GM18526 (cell line): ENCODE data around the gene B3GALT2.

ENCODE experiments used
- POLR2A ChIP-seq: IDR thresholded peaks from 3 replicates; pipeline ENCODE4 v1.6.1; 2011; ENCODE audit not compliant: insufficient read length; ENCODE audit errors: extremely low read depth

The B3GALT2 gene

DNA sequence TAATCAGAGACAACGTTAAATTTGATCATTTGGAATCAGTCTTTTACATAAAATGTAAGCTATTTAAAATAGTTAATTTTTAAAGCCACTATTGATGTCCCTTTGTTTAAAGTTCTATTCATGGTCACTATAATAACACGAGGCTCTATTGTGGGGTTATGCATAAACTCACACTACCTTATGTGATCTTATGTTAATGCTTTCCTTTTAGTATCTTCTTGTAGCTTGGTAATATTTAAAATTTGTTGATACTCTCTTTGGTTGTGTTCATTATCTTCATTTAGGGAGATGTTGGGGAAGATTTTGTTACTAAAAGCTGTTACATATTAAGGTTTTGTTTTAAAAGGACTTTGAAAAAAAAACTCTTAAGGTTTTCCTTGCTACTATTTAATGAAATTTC lies 1.2 kb downstream of the B3GALT2 start:
- no peak for TF ChIP-seq POLR2A

DNA sequence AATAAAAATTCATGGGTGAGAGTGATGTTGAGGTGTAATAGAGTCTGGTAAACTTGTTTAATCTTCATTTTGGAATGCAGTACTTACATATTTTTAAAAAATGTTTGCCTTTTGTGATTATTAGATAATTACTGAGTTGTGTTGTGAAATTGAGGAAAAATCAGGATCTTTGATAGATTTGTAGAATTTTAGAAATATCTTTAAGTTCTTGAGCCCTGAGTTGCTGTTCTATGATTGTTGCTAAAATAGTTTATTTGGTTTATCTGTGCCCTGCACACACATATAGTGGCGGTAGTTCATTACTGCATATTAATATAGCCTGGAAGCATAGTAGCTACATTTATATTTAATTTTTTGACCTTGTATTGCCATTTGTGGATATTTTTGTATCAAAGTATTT lies 1.6 kb downstream of the B3GALT2 start:
- TF ChIP-seq POLR2A, result no peak

DNA sequence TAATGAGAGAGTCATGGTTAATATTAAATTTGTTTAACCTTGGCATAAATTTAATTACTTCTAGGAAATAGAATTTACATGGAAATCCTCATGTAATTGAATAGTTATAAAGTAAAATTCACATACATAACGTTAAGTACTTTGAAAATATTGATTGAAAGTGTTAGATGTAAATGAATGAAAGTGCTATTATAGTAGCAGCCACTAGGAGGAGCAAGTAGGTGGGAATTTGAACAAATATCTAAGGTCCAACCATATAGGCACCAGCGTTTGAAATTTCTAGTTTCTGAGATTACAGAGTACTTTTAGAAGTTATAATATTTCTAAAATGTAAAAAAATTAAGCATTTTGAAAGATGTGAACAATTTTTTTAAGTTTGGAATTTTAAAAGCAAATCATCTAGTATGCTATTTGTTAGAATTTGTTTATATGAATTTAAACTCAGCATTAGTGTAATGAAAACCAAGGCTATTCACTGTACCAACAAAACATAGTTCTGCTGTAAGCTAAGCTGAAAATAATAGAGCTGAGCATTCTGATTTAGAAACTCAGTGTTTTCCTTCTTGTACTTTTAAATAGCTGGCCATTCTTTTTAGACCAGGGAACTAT lies 3.3 kb downstream of the B3GALT2 start:
- TF ChIP-seq POLR2A, result no peak

DNA sequence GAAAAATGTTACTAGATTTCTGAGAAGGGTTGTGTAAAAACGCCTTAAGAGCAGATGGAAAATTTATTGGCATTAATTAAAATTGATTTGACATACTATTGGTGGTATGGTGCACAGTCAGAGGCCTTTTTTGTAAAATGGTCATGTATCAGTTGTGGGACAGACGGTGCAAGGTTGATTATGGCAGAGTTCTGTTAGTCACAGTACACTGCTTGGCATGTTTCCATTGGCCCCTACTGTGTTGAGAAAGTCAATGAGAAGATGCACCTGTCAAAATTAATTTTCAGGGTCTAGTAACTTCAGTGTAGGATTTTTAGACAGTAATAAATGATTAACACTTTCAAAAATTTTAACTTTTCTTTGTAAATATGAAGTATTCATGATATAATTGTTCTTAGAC lies 4.4 kb downstream of the B3GALT2 start:
- TF ChIP-seq POLR2A, result no peak

DNA sequence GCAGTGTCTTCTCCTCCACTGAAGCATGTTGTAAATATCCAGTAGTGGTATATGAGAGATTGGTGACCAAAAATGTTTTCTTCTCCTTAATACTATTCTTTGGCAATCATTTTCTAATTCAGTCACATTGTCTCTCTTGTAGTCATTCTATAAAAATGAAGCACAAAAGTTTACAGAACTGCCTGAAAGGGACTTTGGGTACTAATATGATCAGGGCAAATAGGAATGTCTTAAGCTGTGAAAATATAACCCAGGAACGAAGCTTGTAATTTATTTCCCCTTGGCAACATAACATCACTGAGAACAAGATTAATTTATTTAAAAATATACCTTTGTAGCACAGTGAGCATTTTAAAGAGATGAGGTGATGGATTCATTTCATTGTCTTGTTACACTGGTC lies 4.9 kb downstream of the B3GALT2 start:
- no peak for TF ChIP-seq POLR2A

DNA sequence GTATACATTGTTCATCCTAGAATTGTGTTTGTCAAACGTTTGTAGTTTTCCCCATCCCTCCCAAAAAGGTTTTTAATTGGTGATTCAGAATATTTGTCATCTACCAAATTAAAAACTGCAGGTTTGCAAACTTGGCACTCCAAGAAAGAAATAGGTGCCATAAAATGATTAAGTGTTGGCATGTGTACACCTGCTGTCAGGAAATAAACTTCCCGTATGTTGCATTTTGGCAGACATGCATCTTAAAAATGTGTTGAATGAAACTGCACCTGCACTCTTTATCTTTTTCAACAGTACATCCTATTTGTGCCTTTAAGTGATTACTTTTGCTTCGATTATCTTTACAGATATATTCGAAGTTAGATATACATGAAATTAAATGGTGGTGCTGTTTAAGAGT lies 7.3 kb downstream of the B3GALT2 start:
- TF ChIP-seq POLR2A, result no peak

DNA sequence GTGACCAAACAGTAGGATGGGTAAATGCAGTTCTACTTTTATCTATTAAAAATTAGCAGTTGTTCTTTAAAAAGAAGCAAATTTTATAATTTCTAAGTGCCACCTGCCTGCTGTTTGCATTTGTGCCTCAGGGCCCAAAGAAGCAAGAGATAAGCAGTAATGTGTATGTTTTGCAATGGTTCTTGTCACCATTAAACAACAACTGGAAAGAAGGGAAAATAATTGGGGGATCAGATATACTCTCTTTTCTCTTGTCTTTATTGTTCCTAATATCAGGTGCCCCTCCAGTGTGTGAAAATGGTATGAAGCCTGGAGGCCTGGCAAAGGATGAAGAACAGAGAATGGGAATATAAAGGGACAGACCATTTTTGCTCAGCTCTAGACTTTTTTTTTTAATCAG lies 9.6 kb downstream of the B3GALT2 start:
- no peak for TF ChIP-seq POLR2A

DNA sequence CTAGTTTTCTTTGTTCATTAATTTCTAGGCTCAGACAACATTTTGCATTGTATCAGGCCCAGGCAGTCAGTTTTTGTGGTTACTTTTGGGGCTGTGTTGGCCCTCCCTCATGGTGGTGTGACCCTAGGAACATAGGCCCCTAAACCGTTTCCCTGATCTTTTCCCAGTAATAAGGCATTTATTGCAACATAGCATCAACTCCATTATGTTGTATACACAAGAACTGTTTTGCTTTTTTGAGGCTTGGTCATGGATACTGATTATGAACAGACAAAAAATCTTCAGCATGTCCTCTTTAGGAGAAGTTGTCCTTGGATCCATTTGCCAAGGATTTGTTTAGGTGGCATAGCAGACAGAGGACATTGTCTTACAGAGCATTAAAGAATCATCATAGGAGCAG lies 10.3 kb downstream of the B3GALT2 start:
- TF ChIP-seq POLR2A, result no peak

DNA sequence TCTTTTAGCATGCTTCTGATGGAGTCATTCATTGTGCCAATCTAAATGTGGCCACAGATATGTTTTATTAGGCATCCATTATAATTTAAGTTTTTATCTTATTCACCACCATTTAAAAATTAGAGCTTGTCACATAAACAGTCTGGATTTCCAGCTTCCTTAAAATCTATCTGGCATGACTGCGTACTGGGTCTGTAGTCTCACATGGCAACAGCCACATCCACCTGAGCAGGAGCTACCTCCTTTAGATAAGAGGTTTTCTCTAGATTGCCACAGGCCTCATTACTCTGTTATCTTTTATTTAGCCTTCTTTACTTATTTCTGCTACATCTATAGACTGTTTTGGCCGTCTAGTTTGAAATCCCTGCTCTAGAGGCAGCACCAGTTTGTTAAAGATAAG lies 29.1 kb downstream of the B3GALT2 start:
- no peak for TF ChIP-seq POLR2A

DNA sequence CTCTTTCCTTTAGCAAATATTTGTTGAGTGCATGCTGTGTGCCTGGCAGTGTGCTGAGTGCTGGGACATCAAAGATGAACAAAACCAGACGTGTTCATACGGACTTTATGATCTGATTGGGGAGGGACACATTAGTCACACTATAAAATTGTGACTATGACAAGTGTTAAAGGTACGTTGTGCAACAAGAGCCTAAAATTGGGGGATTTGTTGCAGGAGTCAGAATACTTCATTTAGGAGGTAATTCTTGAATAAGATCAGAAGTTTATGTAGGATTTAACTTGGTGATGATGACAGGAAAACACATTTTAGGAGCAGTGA lies 29.6 kb downstream of the B3GALT2 start:
- no peak for TF ChIP-seq POLR2A

DNA sequence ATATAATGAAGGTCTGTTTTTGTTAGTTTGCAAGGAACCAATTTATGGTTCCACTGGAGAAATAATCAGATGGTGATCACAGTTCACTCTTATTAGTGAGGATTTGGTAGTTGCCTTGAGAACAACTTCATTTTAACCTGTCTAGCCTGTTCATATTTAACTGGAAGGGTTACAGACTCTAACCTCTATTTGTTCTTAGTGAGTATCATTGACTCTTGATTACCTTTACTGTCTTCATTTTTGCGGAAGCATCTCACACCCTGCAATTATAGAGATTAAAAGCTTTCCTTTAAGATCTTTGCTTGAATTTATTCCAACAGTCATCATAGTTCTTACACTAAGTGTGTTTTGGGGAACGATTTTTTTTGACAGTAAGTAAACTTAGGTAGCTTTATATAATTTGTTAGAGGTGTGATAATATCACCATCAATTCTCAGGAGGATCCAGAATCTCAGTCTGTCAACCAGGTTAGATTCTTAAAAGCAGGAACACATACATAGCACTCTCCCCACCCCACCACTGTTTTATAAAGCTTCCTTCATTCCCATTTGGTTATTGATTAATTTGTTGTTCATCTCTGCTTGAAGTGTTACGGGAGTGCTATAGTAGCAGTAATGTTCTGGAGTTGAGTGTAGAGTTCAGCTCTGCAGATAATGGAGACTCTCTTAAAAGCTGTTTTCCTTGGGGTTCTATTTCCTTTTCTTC lies 30.1 kb downstream of the B3GALT2 start:
- no peak for TF ChIP-seq POLR2A

DNA sequence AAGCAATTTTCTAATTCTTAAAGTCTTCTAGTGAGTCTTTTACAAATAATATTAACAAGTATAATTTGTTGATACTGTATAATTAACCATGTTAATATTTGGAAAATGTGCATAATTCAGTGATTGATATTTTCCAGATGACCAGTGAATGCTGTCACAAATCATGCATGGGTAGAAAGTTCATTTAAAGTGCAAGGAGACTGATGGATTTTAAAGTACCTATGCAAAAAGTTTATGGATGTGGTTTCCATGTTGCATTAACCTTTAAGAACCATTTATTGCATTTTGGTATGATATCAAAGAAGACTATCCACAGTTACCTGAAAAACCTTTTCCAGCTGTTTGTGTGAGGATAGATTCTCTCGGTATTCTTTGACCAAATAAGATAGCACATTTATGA lies 41.4 kb downstream of the B3GALT2 start:
- TF ChIP-seq POLR2A, result no peak

DNA sequence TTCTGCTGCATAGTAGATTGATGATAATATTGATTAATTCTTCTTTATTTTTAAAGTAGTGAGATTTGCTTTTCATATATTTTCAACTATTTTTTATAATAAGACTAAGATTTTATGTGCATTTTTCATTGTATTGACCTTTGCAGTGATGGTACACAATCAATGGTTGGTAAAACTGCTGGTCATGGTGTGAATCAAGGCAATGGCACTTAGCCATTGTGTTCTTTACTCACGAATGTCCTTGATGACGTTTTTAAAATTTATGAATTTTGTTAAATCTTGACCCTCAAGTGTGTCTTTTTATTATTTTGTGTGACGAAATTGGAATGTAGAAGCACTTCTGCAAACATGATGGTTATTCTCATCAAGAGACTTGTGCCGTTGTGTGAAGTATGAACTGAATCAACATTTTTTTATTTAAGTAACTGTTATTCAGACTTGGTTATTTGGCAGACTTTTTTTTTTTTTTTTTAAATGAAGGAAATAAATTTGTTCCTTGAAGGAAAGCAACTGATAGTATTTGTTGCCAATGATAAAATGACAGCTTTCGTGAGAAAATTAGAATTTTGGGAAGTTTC lies 42.0 kb downstream of the B3GALT2 start:
- no peak for TF ChIP-seq POLR2A

DNA sequence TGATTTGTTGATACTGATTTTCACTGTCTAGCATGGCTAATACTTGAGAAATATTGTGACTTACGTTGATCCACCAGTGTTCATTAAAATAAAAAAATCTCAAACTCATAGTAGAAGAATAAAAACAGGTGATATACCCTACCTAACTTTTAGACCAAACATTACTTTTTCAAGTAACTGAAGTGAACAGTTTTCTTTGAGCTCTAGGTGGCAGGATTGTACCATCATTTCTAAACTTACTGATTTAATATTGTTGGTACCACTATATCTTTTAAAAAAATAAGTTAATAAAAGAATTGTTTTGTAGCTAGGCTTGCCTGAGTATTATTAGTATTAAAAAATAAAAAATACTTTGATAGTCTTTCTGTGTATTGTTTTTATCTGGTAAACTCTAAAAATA lies 43.1 kb downstream of the B3GALT2 start:
- no peak for TF ChIP-seq POLR2A

DNA sequence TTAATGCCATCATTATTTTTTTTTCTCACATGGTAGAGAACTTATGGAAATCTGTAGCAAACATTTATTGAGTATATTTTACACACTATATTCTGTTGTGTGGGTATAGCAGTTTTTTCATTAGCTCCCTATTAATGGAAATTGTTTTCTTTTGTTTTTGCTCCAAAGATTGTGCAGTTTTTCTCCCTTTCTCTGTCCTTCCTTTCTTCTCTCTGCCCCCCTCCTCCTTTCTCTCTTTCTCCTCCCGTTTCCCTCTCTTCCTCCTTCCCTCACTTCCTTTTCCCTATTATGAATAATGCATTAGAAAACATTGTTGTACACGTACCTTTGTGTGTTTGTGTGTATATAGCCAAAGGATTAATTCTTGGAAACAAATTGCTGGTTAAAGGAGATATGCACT lies 44.0 kb downstream of the B3GALT2 start:
- TF ChIP-seq POLR2A, result no peak

DNA sequence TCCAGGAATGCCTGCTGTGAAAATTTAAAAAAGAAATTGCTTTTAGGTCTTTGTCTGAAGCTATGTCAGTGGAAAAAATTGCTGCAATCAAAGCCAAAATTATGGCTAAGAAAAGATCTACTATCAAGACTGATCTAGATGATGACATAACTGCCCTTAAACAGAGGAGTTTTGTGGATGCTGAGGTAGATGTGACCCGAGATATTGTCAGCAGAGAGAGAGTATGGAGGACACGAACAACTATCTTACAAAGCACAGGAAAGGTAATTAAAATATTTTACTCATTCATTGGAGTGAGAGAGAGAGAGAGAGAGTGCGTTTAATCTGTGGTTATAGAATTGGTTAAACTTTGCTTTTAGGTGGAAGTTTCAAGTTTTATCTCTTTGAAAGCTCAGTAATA lies 44.6 kb downstream of the B3GALT2 start:
- no peak for TF ChIP-seq POLR2A

DNA sequence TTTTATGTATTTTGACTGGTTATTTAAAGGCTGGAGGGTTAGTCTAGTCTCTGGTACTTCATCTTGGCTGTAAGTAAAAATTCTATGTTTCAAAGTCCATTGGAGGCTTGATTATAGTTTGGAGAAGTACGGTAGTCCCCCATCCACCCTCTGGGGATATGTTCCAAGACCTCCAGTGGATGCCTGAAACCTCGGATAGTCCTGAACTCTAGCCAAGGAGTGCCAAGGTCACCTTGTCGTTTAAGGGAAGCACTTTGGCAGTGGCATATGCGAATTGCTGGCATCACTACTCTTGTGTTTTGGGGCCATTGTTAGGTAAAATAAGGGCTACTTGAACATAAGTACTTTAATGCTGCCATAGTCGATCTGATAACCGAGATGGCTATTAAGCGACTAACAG lies 46.2 kb downstream of the B3GALT2 start:
- TF ChIP-seq POLR2A, result no peak
